Measurements from ENCODE around the gene ZNF22.
A peak's percentile ranks its signal among the peaks of the same experiment; 100 is the strongest.

ZNF22 gene

GRCh38 chr10:44978213-44978569, 22.5 kb upstream of the ZNF22 start:
- H3K4me3 ChIP-seq (ENCODE audit: low read depth, low read length), result no peak overlapping the region
- no peaks in the 10 kb centered on the region for H3K27me3 ChIP-seq
- no peaks in the 10 kb centered on the region for H3K36me3 ChIP-seq
- peaks cover 16% of the 10 kb centered on the region for H3K4me1 ChIP-seq
- TF ChIP-seq, protein P1, sequence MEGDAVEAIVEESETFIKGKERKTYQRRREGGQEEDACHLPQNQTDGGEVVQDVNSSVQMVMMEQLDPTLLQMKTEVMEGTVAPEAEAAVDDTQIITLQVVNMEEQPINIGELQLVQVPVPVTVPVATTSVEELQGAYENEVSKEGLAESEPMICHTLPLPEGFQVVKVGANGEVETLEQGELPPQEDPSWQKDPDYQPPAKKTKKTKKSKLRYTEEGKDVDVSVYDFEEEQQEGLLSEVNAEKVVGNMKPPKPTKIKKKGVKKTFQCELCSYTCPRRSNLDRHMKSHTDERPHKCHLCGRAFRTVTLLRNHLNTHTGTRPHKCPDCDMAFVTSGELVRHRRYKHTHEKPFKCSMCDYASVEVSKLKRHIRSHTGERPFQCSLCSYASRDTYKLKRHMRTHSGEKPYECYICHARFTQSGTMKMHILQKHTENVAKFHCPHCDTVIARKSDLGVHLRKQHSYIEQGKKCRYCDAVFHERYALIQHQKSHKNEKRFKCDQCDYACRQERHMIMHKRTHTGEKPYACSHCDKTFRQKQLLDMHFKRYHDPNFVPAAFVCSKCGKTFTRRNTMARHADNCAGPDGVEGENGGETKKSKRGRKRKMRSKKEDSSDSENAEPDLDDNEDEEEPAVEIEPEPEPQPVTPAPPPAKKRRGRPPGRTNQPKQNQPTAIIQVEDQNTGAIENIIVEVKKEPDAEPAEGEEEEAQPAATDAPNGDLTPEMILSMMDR (IDR thresholded peaks at IDR 0.05; ENCODE audit: low read depth, low read length), result no peak
- H3K9me3 ChIP-seq, result no peaks in the 10 kb centered on the region
- DNase-seq, result no peak

- no peaks in the 10 kb centered on the region for H3K36me3 ChIP-seq
- H3K27me3 ChIP-seq, result no peaks in the 10 kb centered on the region
- TF ChIP-seq, protein P1 (IDR thresholded peaks at IDR 0.05; ENCODE audit: low read depth, low read length), result no peak
- peak; percentile 89 for DNase-seq
- H3K9me3 ChIP-seq, result no peaks in the 10 kb centered on the region
- no peak within 1 kb of the TSS for H3K4me3 ChIP-seq (ENCODE audit: low read depth, low read length)
- peaks cover 16% of the 10 kb centered on the region for H3K4me1 ChIP-seq
Observed at GRCh38 chr10:44978570-44979280, 22.0 kb upstream of the ZNF22 start, which contains the start of gene DEPP1. Gene DEPP1, minus strand, starts transcription at chr10:44978809. Its CDS starts 779 bp downstream, at chr10:44978030.

GRCh38 chr10:44979281-44980191, 21.2 kb upstream of the ZNF22 start:
- TF ChIP-seq, protein P1 (IDR thresholded peaks at IDR 0.05; ENCODE audit: low read depth, low read length), result no peak
- no peaks in the 10 kb centered on the region for H3K36me3 ChIP-seq
- H3K27me3 ChIP-seq, result no peaks in the 10 kb centered on the region
- no peaks in the 10 kb centered on the region for H3K9me3 ChIP-seq
- no peak for DNase-seq
- peaks cover 16% of the 10 kb centered on the region for H3K4me1 ChIP-seq
- no peak overlapping the region for H3K4me3 ChIP-seq (ENCODE audit: low read depth, low read length)

DNA sequence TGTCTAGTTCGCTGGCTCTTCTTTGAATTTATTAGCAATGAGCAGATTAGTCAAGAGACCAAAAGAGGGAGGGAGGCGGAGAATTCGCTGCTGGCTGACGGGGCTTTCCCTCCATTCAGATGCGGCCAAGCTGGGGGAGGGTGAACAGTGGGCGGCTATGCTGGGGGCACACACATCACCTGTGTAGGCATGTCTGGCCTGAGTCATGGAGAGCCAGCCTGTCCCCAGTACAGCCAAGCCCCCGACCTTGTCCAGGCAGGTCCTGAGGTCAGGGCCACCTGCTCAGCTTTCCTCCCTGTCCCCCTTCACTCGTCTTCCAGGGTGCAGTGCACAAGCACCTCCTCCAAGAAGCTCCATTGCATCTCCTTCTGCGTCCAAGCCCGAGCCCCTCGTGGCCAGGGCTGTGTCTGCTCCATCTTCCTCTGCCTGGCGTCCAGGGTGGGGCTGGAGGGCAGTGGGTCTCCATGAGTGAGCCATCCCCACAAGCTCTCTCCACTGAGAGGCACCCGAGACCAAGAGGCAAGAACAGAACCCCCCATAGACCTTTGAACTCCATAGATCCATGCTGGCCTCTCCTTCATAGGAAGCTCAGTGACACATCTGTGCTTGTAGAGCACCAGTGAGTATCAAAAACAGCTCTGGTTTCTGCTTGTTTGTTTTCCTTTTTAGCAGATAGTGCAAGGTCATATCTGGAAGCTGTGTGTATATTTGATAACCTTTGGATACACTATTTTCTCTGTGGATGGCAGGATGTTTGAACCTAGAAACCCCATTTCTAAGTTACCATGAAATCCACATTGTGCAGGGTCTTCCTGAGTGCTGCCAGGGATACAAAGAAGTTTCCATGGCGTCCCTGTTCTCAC, 20.2 kb upstream of the ZNF22 start:
- H3K9me3 ChIP-seq, result no peaks in the 10 kb centered on the region
- no peak overlapping the region for H3K4me3 ChIP-seq (ENCODE audit: low read depth, low read length)
- no peak for DNase-seq
- H3K27me3 ChIP-seq, result no peaks in the 10 kb centered on the region
- TF ChIP-seq, protein P1 (IDR thresholded peaks at IDR 0.05; ENCODE audit: low read depth, low read length), result no peak
- no peaks in the 10 kb centered on the region for H3K36me3 ChIP-seq
- H3K4me1 ChIP-seq, result peaks cover 15% of the 10 kb centered on the region

GRCh38 chr10:44981172-44982113, 19.3 kb upstream of the ZNF22 start:
- Histone ChIP-seq H3K4me3 (ENCODE audit: low read depth, low read length) (no peak overlapping the region), H3K9me3 (no peaks in the 10 kb centered on the region), H3K36me3 (no peaks in the 10 kb centered on the region), H3K27me3 (no peaks in the 10 kb centered on the region), H3K4me1 (peaks cover 11% of the 10 kb centered on the region)
- TF ChIP-seq, protein P1 (IDR thresholded peaks at IDR 0.05; ENCODE audit: low read depth, low read length), result no peak
- no peak for DNase-seq

All from BE2C (cell line).